NCI-H187 (cell line): ENCODE results near the gene CCNC.
A peak's percentile ranks its signal among the peaks of the same experiment; 100 is the strongest.

Source experiments
- DNase-seq, 2 experiments: peaks; one replicate each; lab custom pipeline; 2025; lab: John Stamatoyannopoulos, UW

Gene CCNC, protein sequence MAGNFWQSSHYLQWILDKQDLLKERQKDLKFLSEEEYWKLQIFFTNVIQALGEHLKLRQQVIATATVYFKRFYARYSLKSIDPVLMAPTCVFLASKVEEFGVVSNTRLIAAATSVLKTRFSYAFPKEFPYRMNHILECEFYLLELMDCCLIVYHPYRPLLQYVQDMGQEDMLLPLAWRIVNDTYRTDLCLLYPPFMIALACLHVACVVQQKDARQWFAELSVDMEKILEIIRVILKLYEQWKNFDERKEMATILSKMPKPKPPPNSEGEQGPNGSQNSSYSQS

DNA sequence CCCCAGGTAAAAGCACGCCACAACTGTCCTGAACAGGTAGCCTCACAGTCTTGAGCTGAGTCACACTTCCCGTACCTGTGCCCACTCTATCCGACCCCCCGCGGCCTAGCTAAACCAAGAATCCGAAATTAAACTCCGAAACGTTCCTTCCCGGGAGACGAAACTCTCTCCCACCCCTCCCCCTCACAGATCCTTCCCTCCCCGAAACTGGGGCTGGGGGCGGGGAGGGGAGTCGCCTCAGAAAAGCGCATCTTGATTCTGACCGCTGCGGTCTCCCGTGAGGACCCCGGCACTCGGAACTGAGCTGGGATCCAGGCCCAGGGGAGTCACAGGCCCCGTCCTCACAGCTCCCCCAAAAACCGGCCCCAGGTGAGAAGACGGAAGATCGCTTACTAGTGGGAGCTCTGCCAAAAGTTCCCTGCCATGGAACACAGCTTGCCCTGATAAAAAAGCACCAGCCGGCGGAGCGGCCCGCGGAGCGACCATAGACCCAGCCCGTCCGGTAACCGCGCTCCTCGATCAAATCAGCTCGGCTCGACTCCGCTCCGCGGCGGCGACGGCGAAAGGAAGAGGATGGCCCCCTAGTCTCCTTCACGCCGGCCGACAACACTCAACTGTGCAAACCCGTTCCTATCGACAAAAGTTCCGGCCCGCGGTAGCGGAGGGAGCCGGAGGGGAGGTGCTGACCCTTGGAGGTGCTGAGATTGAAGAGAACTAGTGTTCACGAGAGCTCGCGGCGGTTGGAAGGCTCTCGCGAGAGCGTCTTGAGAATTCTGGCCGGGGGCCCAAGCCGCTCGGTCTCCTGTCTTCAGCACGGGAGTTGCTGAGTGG lies at the start of gene CCNC:
Gene CCNC, minus strand, starts transcription at position 558 of the 831 bp plus-strand sequence. Its CDS starts 133 bp downstream, at position 425.
- peak; percentile 86 to 88 for DNase-seq

DNA sequence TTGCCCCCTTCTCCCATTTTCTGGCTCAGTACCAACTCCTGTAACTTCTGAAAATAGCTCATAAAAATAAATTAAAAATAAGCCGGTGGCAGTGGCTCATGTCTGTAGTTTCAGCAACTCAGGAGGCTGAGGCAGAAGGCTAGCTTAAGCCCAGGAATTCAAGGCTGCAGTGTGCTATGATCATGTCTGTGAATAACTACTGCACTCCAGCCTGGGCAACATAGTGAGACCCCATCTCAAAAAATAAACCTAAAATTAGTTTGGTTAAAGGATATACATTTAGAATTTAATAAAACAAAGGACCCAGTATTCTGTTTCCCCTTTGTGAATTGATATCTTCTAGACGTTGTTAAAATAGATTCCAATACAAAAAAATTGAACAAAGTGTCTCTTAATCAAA lies 48.7 kb upstream of the CCNC start:
- no peak for DNase-seq

DNA sequence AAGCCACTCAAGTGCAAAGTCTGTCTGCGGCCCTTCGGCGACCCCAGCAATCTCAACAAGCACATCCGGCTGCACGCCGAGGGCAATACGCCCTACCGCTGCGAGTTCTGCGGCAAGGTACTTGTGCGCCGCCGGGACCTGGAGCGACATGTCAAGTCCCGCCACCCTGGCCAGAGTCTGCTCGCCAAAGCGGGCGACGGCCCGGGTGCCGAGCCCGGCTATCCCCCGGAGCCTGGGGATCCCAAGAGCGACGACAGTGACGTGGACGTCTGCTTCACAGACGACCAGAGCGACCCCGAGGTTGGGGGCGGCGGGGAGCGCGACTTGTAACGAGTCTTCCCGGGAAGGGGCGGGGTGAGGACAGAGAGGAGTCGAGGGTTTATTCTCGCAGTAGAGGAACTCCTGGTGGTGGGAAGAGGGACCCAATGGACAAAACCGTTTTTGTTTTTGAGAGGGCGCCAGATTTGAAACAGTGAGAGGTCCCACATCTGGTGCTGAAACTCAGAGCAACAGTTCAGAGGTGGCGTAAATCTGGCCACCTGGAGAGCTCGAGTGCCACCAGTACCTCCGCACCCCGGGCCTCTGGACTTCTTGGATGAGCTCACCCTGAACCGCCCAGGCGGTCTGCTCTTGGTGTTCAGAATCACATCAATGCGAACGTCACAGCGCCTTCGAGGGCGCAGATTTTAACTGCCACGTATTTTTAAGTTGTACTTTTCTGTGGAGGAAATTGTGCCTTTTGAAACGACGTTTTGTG lies 46.1 kb upstream of the CCNC start:
- peak; percentile 22 to 28 for DNase-seq

DNA sequence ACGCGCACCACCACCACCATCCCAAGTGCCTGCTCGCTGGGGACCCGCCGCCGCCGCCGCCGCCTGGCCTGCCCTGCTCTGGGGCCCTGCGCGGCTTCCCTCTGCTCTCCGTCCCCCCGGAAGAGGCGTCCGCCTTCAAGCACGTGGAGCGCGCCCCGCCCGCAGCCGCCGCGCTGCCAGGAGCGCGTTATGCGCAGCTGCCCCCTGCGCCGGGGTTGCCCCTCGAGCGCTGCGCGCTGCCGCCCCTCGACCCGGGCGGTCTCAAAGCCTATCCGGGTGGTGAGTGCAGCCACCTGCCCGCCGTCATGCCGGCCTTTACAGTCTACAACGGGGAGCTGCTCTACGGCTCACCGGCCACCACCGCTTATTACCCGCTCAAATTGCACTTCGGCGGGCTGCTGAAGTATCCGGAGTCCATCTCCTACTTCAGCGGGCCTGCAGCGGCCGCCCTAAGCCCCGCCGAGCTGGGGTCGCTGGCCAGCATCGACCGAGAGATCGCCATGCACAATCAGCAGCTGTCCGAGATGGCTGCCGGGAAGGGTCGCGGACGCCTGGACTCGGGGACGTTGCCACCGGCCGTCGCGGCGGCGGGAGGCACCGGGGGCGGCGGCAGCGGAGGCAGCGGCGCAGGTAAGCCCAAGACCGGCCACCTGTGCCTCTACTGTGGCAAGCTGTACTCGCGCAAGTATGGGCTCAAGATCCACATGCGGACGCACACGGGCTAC lies 45.4 kb upstream of the CCNC start:
- peak; percentile 25 to 48 for DNase-seq

DNA sequence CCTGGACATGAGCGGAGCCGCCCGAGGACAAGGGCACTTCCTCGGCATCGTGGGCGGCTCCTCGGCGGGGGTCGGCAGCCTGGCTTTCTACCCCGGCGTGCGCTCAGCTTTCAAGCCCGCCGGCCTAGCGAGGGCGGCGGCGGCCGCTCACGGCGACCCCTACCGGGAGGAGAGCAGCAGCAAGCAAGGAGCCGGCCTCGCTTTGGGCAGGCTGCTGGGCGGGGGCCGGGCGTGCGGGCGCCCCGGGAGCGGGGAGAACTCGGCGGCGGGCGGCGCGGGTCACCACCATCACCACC lies 44.9 kb upstream of the CCNC start:
- DNase-seq: no peak

DNA sequence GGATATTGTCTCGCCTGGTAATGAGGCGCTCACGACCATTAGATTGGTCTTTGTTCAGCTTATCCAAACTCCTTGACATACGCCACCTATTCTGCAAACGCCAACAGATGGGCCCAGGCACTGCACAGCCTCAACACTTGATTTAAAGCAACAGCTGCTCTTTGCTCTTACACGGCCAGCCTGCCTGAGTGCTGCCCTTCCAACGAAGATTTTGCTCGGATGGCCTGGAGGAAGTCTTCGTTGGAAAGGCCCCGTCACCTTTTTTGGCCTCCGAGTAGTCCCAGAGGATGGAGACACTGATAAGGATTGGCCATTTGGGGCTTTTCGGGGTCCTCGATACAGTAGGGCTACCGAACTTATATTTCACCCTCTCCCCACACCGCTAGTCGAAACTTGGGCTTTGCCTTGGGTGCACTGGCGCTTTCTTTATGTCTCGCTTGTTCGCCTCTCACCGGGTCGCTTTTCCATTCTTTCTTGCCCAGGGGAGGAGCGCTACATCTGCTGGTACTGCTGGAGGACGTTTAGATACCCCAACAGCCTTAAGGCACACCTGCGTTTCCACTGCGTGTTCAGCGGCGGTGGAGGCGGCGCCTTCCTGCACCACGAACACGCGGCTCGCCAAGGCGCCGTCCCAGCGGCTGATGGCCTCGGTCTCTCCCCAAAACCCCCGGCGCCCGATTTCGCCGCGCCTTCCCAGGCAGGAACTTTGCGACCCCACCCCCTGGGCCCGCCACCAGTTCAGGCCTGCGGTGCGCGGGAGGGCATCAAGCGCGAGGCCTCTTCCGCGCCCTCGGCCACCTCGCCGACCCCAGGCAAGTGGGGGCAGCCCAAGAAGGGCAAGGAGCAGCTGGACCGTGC lies 44.3 kb upstream of the CCNC start:
- no peak for DNase-seq

DNA sequence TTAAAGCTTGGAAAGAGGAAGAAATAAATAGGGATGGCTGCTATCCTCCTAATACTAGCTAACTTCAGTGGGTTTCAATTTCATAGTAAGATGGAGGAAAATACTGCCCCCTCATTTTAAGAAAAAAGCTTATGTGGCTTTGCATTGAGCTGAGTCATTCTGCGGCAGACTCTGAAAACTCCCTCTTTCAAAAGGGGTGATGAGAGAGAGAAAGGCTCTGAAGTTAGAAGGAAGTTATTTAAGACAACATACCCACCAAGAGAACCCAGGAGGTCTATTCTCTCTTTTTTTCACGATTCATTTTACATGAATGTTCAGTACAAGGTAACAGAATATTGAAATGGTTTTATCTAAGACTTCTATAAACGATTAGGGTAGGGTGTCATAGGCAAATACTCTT lies 42.7 kb upstream of the CCNC start:
- DNase-seq: no peak

DNA sequence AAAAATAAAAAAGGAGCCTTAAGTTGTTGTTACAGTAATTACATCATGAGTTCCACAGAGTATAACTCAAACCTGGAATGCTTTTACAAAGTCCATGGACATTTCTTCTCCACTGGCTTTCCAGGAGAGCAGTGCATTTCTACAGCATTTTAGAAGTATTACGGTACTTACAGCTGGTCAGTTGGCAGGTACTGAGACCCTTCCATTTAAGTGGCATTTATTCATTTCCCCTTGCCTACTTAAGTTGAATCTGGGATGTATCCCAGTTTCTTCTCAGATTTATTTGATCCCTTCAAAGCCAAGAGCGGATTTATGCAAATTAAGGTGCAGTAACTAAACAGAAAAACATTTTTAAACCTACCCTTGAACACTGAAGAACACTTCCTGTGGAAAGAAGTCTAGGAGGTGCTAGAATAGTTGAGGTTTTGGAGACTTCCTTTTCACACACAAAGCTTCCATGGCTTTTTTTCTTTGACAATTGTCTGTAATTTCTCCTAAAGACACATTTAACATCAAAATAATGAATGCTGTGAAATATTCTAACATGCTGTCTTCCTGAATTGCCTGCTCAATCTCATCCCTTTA lies 41.5 kb upstream of the CCNC start:
- DNase-seq: no peak

DNA sequence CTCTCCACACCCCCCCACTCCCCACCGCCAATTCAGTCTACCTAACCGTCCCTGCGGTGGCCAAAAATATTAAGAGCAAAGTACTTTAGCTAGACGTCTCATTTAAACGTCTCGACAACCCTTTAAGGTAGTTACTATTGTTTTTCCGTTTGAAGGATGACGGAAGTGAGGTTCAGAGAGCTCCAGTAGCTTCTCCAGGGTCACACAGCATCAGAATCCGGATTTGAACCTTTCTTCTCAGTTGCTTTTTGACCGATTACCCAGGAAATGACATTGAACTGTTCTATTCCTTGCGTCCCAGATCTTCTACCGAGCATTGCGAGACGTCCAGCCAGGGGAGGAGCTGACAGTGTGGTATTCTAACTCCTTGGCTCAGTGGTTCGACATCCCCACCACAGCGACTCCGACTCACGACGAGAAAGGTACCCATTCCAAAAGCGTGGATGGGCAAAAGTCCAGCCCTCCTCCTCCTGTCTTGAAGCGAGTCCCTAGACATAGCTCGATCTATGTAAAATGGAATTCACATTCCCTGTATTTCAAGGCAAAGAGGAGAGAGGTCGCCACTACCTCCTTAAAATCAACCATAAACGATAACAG lies 40.5 kb upstream of the CCNC start:
- no peak for DNase-seq

DNA sequence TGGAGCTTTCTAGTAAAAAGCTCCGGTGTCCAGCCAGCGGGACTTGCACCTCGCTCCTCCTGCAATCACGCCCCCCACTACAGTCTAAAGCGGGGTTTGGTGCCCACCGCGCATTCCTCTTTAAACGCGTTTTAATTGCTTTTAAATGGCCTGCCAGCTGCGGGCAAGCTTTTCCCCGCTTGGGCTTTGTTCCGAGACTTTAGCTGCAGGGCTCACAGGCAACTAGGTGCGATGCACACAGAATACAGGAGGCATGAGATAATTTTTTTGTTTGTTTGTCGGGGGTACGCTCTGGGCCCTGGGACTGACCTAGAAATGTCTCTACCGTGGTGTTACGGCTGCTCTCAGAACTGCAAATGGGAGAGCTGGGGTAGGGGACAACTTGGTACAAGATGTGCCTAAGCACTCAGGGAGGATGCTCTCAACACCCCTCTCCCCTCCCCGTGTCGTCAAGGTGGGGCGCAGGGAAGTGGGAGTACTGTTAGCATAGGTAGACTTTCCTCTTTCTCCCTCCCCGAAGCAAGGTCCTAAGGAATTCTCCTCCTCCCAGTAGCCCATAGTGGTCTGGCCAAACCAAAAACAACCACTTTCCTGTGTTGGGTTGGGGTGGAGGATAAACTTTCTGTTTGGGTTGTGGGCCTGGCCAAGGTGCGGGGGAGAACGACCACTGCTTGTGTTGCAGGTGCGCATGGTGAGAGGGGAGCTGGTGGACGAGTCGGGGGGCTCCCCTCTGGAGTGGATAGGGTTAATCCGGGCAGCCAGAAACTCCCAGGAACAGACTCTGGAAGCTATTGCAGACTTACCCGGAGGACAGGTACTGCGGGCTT lies 39.8 kb upstream of the CCNC start:
- no peak for DNase-seq

DNA sequence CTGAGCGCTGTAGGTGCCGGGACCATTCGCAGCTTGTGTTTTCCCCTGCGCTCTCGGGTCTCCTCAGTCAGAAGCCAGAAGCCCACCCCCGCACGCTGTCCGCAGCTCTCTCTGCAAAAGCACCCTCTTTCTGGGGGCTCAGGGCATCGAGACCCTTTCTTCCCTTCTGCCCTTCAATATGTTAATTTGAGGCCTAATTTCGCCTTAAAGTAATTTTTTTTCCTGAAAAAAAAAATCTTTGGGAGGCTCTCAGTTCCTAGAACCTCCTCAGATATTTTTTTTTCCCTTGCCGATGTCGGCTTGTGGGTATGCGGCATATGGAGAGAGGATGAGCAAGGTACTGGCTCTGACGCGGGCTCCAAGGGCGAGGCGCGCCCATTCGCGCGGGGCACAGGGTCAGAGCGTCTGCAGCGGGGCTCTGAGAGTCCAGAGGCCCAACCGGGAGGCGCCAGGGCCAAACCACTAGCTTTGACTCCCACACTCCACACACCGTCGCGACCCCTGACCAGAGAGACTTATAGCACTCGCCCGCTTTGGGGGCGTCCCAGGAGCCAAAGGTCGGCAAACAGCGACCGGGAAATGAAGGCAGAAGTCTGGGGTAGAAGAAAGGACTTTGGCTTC lies 39.1 kb upstream of the CCNC start:
- no peak for DNase-seq

DNA sequence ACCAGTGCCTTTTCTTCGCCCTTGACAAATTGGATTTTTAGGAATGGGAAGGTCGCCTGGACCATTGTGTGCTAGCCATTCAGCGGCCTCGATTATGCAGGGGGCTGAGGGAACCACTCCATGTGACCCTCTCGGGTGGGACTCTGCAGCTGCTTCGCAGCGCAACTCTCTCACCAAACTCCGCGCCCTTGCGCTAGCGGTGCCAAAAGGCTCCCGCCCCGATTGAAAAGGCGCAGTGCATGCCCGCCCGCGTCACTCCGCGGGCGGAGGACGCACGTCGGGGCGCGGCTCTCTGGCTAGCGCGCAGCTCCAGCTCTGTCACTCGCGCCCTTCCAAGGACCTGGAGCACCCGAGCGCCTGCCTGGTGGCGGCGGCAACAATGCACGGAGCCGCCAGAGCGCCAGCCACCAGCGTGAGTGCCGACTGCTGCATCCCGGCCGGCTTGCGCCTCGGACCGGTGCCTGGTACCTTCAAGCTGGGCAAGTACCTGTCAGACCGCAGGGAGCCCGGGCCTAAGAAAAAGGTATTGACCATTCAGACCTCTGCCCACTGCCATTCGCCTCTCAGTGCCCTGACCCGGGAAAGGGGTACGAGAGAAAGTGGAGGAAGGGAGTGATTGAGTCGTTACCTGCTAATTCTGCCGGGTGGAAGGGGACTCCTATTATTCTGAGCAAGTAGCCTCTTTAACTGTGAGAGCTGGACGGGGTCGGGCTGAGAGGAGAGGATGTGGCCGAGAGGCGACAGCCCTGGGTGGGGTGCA lies 38.4 kb upstream of the CCNC start, which contains the start of gene PRDM13:
Gene PRDM13, plus strand, starts transcription at position 178 of the 760 bp plus-strand sequence. Its CDS starts 202 bp downstream, at position 380.
- DNase-seq: no peak

DNA sequence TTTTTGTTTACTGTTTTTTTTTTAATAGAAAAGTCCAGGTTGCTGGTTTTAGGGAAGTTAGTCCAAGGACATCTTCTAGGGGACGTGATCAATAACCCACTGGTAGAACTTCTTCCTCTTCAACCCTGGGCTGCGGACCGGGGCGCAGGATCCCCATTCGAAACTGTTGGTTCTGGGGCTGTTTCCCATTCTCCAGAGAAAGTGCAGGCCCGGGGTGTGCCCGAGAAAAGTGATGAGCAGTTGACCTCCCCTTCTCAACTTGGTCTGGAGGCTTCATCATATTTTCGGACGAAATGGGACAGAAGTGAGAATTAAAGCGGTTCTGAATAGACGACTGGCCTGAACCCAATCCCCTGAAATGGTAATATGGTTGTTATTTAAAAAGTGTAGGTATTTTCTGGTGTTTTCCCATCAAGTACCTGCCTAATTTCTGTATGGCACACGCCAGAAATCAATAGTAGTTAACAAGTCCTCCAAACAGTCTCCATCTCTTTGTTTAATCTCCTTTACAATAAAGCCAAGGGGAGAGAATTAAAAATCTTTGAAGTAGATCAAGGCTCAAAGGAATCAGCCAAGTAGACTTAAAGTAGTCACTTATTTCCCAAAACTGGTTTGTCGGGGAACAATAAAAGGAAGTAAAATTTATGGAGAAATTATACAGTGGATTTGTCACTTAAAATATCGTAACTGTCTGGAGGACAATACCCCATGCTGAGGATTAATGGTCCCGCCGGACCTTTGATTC lies 37.6 kb upstream of the CCNC start:
- DNase-seq: no peak

DNA sequence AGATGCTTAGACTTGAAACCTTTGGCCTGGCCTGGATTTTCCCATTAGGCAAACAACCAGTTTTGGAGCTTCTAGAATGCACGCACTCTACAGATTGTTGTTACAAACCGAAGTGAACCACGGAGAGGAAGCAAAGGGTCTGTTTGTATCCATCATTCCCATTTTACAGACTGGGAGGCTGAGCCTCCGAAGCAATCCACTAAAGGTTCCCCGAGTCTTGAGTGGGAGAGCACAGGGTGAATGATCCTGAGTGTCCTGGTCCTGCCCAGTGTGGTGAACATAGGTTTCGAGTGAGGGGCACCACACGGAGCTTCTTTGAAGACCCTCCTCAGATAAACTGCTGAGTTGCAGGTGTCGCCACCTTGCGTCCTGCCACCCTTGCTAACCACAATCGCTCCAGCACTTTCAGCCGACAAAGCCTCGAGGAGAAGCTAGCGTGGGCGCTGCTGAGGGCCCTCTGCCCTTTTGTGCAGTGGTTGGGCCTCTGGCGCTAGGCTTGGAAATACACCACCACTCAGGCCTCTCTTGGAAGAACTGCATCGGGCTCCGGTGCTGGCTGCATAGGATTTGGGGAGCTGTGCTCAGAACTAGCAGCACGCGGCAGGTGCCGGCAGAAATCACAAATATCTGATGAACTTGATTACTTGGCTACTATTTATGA lies 36.7 kb upstream of the CCNC start:
- no peak for DNase-seq

DNA sequence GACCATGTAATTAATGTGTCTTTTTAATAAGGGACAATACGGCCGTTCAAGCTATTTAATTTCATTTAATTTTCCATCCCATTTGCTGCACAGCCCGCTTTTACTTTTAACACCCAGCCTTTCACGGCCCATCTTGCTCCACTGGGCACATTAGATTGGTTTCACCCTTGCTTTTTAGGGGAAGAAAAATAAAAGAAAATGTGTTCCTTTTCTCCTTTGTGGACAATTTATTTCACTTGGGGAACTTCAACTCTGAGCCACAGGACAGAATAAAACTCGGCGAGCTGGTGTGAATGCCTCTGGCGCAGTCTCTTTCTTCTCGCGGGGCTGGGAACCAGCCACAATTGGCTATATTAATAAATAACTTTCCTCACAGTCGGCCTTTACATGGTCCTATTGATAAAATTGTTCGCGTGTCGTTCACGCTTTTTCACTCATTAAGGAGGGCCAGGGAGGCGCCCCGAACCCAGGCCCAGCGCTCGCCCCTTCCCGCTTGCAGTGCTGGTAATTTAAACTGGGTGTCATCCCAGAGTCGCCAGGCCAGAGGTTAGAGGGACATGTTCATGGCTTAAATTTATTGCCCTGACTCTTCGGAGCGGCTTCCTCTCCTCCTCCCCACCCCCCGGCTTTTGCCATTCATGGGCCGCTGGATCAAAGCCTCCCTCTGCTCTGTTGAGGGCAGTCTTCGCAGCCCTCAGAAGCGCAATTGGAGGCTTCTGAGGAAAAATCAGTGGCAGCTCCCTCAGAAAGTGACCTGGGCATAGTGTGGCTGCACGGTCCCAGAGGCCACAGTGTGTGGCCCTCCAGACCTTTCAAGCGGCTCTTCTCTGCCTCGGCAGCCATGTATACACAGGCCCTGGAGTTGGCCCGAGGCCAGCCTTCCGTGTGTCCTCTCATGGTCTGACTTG lies 36.0 kb upstream of the CCNC start:
- no peak for DNase-seq
